Prostate gland (tissue), 2 donors: ENCODE results near the gene AP3B1.

Source experiments
- CTCF ChIP-seq, 4 experiments: fragments of 200-600 bp in 2 of 4; fragments of 450-650 bp in 2 of 4; sonication (generic) in 2 of 4; IDR thresholded peaks; 1 replicate in 3 of 4; 2 replicates in 1 of 4; pipeline ENCODE4 v1.5.1; 2016 to 2019; ENCODE audit warnings: antibody characterized with exemption in 4 of 4, mild to moderate bottlenecking in 2 of 4, moderate library complexity in 2 of 4
- POLR2A ChIP-seq: fragments of 450-650 bp; IDR thresholded peaks from one replicate; pipeline ENCODE4 v1.6.1; 2016; ENCODE audit warnings: antibody characterized with exemption, mild to moderate bottlenecking

DNA sequence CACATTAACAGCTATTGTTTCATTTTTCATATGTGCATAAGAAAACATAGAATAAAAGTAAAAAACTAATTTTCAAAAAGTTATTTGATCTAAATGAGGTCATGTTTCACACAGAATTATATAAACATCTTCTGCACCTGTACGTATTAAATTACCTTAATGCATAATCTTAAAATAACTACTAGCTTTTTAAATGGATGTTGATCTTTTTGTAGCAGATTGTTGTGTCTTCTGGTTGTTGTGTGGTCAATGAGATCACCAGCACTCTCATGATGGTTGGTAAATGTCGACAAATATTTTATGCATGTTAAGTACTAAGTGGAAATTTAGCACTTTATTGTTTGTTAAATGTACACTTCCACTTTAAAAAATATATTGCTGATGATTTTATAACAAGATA is 162.0 kb downstream of the AP3B1 start:
- TF ChIP-seq CTCF (IDR thresholded peaks at IDR 0.05): no peak
- no peak for TF ChIP-seq POLR2A
